Activated CD8-positive, alpha-beta memory T cell treated with anti-CD3 and anti-CD28 coated beads, Interleukin-2, amount 50 U/mL, for 24 hours (primary cell): ENCODE measurements around the gene SCAF8.
A peak's percentile ranks its signal among the peaks of the same experiment; 100 is the strongest.
"Not testable (repeated sequence)": the region's sequence is repeated elsewhere in the genome, so short reads cannot be mapped to it uniquely, and the experiment has no call there.

Experiments
- DNase-seq: peaks from one replicate; pipeline ENCODE4 v3.0.0-alpha.2; 2020; ENCODE audit errors: extremely low read depth

SCAF8 gene, protein sequence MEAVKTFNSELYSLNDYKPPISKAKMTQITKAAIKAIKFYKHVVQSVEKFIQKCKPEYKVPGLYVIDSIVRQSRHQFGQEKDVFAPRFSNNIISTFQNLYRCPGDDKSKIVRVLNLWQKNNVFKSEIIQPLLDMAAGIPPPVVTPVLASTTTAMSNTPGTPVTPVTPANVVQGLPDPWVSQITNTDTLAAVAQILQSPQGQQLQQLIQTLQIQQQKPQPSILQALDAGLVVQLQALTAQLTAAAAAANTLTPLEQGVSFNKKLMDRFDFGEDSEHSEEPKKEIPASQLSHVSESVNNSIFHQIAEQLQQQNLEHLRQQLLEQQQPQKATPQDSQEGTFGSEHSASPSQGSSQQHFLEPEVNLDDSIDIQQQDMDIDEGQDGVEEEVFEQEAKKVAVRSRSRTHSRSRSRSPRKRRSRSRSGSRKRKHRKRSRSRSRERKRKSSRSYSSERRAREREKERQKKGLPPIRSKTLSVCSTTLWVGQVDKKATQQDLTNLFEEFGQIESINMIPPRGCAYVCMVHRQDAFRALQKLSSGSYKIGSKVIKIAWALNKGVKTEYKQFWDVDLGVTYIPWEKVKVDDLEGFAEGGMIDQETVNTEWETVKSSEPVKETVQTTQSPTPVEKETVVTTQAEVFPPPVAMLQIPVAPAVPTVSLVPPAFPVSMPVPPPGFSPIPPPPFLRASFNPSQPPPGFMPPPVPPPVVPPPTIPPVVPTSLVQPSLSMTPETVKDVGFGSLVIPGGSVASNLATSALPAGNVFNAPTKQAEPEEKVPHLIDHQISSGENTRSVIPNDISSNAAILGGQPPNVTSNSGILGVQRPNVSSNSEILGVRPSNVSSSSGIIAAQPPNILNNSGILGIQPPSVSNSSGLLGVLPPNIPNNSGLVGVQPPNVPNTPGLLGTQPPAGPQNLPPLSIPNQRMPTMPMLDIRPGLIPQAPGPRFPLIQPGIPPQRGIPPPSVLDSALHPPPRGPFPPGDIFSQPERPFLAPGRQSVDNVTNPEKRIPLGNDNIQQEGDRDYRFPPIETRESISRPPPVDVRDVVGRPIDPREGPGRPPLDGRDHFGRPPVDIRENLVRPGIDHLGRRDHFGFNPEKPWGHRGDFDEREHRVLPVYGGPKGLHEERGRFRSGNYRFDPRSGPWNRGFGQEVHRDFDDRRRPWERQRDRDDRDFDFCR (N-terminal part only)

DNA sequence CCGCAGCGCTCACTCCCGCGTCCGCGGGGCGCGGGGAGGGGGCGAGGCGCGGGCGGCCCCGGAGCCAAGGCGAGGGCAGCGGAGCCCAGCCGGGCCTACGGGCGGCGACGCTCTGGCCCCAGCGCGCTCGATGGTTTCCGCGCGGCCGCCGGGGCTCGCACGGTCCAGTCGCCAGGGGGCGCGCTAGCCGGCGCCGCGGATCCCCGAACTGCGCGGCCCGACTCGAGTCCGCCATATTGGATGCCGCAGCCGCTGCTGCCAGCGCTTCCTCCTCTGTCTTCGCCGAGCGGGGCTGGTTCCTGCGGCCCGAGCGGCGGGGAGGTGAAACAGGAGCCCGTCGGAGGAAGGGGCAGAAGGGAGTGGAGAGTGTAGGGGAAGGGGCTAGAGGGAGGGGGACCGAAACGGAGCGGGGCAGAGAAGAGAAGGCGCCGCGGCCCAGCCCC is at the start of gene SCAF8:
TSS of gene SCAF8 (plus strand) at position 234 of the 443 bp plus-strand sequence. CDS start 485 bp downstream, outside the sequence.
- DNase-seq, result peak; percentile 39

DNA sequence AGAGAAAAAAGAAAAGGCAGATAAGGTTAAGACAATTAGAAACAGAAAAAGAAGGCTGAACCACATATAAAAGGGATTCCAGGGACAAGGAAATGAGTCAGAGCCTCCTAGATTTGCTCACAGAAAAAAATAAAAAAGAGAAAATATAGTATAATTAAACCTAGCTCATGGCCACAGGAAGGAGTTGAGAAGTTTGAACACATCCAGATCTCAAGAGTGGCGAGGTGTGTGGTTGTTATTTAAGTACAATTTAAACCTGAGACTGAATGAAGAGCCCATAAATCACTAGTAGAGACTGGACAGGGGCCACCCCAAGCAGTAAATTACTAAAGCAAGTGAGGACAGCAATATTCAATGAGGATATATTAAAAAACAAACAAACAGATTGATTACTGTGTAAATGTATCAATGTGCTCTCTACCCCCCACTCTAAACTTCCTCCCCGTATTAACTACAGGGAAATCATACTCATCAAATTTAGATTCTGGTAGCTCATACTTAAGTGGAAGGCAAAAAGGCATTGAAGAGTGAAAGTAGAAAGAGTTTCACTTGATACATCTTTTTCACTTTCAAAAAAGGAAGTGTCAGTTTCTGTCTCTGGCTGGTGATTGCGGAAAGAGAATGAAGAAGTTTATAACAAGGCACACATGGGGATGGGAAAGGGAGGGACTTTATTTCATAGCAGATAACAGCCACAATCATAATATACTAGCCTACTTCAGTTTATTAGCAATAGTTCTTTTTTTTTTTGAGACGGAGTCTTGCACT is 49.3 kb upstream of the SCAF8 start:
- no peak for DNase-seq

GRCh38 chr6:154686162-154686561 is 47.1 kb upstream of the SCAF8 start:
- no peak for DNase-seq

- DNase-seq, result no peak
Observed at GRCh38 chr6:154689493-154690255, 43.5 kb upstream of the SCAF8 start.

- no peak for DNase-seq
Observed at GRCh38 chr6:154690857-154691256, 42.4 kb upstream of the SCAF8 start.

- DNase-seq, result no peak
Observed at GRCh38 chr6:154696661-154697060, 36.6 kb upstream of the SCAF8 start.

DNA sequence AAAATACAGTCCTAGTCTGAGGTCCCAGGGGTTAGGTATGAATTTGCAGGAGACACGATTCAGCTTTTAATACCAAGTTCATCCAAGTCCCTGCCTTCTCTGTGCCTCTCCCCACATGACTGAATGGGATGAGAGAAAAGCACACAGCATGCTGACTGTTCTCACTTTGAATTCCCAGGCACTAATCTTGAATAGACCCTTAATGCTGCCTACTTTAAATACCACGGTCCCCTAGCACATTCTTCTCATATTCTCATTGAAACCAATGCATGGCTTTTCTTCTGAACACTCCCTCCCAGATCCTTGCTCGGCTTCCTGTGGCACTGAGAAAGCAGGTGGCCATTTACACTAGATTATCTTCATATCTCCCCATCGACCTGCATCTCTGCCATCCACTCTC is 30.1 kb upstream of the SCAF8 start:
- no peak for DNase-seq

DNA sequence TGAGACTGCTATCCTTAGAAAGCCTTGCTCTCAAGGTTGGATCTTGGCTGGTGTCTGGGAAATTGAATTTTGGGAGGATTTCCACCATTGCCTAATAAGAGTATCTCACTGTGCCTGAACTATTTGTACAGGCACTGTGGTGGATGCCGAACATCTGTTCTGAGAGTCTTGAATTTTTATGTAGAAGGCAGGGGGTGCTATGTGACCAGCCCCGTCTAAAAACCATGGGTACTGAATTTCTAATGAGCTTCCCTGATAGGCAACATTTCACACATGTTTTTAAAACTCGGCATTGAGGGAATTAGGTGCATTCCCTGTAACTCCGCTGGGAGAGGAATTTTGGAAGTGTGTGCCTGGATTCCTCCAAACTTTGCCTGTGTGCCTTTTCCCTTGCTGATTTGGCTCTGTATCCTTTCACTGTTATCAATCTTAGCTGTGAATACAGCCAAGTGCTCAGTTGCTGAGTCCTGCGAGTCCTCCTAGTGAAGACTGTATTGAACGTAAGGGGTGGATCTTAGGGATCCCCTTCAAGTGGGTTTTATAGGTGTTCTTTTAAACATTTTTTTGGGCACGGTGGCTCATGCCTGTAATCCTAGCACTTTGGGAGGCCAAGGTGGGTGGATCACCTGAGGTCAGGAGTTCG is 27.6 kb upstream of the SCAF8 start:
- no peak for DNase-seq

DNA sequence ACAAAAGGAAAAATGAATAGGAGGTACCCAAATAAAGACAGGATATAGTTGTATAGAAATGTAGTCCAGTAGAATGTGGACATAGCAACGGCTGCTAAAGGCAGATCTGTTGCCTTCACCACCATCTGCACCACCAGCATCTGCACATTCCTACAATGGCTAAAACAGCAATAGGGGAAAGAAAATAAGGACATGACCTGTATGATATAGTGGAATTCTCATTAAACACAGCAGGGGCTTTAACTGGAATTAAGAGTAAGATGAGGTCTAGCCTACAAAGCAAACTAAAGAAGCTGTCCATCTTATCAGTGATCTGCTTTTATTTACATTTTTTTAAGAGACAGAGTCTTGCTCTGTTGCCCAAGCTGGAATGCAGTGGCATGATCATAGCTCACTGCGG is 26.8 kb upstream of the SCAF8 start:
- no peak for DNase-seq

GRCh38 chr6:154709621-154710020 is 23.6 kb upstream of the SCAF8 start:
- DNase-seq, result no peak

DNA sequence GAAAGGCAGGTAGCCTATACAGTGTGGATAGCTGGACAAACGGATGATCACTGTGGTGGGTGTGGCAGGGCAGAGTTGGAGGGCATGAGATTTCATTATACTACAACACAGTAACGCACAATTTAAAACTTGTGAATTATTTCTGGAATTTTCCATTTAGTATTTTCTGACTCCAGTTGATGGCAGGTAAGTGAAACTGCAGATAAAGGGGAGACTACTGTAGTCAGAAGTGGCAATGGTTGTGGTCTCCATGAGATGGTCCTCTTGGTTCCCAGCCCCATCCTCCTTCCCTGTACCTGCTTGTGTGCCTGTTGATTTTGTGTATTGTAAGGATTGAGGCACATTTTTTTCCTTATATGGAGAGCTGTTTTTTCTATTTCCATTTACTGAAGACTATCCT is 22.5 kb upstream of the SCAF8 start:
- DNase-seq, result no peak

DNA sequence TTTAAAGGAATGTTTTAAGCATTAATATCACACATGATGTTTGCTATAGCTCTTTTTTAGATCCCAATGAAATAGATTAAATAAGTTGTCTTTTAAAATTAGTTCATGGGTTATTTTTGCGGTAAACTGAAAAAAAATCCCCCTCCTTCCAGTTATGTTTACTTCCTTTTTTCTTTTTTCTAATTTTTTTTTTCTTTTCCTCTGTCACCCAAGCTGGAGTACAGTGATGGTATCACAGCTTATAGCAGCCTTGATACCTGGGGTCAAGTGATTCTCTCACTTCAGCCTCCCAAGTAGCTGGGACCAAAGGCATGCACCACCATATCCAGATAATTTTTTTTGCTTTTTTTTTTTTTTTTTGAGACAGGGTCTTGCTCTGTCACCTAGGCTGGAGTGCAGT is 17.8 kb upstream of the SCAF8 start:
- no peak for DNase-seq

DNA sequence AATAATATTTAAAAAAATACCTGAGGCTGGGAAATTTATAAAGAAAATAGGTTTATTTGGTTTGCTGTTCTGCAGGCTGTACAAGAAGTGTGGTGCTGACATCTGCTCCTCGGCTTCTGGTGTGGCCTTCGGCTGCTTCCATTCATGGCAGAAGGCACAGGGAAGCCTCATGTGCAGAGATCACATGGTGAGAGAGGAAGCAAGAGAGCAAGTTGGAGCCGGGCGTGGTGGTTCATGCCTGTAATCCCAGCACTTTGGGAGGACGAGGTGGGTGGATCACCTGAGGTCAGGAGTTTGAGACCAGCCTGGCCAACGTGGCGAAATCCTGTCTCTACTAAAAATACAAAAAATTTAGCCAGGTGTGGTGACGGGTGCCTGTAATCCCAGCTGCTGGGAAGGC is 16.9 kb upstream of the SCAF8 start:
- not testable (repeated sequence) for DNase-seq

DNA sequence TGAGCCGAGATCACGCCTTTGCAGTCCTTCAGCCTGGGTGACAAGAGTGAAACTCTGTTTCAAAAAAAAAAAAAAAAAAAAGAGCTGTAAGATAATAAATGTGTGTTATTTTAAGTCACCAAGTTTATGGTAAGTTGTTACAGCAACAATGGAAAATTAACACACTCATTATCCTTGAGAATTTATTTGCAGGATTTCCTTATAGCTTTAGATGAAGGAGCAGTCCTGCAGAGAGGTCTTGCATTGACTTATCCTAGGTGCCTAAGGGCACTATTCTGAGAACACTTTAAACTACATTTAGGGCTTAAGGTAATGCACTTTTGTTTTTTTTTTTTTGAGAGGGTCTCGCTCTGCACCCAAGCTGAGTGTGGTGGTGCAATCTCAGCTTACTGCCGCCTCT is 13.8 kb upstream of the SCAF8 start:
- no peak for DNase-seq

DNA sequence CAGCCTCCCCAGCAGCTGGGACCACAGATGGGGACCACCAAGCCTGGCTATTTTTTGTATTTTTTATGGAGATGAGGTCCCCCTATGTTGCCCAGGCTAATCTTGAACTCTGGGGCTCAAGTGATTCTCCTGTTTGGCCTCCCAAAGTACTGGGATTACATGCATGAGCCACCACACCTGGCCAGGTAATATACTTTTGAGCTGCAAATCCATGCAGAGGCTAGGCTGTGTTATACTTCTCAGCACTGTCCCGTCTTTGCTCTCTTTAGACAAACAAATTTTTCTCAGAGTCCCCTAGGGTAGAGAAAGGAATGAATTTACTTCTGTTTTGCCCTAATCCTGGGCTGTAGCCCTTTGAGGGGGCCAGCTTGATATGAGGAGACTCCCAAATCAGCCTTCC is 13.4 kb upstream of the SCAF8 start:
- no peak for DNase-seq

- DNase-seq, result no peak
Observed at GRCh38 chr6:154721460-154721859, 11.8 kb upstream of the SCAF8 start.

DNA sequence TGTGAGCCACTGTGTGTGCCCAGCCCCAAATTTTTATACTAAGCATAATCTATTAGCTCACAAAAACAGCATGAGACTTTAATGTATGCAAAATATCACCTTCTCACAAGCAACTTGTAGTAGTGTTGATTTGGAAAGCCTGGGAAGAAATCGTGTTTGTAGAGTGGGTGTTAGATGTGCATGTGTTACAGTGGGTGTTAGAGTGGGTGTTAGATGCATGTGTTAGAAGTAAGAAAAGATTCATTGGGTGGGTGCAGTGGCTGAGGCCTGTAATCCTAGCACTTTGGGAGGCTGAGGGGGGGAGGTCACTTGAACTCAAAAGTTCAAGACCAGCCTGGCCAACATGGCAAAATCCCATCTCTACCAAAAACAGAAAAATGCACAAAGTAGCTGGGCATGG is 6.3 kb upstream of the SCAF8 start:
- no peak for DNase-seq

- DNase-seq, result no peak
Observed at GRCh38 chr6:154731296-154732218, 1.7 kb upstream of the SCAF8 start.

DNA sequence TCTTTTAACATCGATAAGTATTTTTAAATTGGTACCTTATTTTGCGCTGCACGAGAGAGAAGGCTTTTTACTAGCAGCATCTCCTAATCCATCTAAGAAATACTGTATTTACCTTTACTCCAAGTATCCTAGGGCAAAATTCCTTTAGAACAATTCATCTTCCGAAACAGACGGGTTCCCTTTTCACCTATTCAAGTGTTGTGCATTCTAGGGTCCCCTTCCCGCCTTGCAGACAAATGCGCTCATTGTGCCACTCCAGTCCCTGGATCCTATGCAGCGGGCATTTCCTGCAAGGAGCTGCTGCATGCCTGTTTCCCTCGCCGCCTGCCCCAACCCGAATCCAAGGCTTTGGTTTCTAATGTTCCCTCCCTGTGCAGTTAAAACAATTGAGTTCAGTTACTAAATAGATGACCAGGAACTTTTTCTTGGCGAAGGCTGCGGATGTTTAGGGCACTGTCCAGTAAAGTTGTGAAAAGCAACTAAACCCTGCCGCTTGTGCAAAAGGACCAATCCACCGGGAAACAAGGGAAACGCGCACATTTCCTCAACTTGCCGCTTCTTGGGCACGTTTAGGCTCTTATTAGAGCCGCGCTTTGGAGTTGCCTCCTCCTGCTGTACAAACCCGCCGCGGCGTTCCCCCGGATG is 556 bp upstream of the SCAF8 start:
- DNase-seq, result no peak
